SJSA1 (cell line): Measurements from ENCODE around the gene SNX24. TPM values are rescaled to one million over a fixed set of nuclear protein-coding genes. Genes with fewer than 3 reads are reported as not detected.

Experiments used
- DNase-seq, 2 experiments: peaks; one replicate each; pipeline ENCODE4 v3.0.0-alpha.2; 2015 to 2020; ENCODE audit warnings: low spot score in 2 of 2, low read depth in 1 of 2
- H3K27ac ChIP-seq: fragments of 250-450 bp; sonication (Bioruptor Pico); 2 replicates; pipeline ENCODE4 v1.5.1; 2020; ENCODE audit warnings: mild to moderate bottlenecking, moderate library complexity
- H3K27me3 ChIP-seq: fragments of 250-450 bp; sonication (Bioruptor Pico); replicated peaks from 2 replicates; pipeline ENCODE4 v1.5.1; 2020; ENCODE audit warnings: mild to moderate bottlenecking, moderate library complexity
- H3K36me3 ChIP-seq: fragments of 250-450 bp; sonication (Bioruptor Pico); 2 replicates; pipeline ENCODE4 v1.5.1; 2020; ENCODE audit warnings: mild to moderate bottlenecking
- H3K4me1 ChIP-seq: fragments of 250-450 bp; sonication (Bioruptor Pico); replicated peaks from 2 replicates; pipeline ENCODE4 v1.6.1; 2021; ENCODE audit warnings: mild to moderate bottlenecking
- H3K4me3 ChIP-seq: fragments of 250-450 bp; sonication (Bioruptor Pico); 2 replicates; pipeline ENCODE4 v1.5.1; 2020; ENCODE audit warnings: mild to moderate bottlenecking
- H3K9me3 ChIP-seq: fragments of 250-450 bp; sonication (Bioruptor Pico); replicated peaks from 2 replicates; pipeline ENCODE4 v1.5.1; 2020; ENCODE audit warnings: mild to moderate bottlenecking
- total RNA-seq: library from RNA; depleted of rRNA; stranded (reverse); fragments of >200 nt; shearing (Covaris generic); gene quantifications from 2 replicates; pipeline ENCODE4 v1.2.3, GENCODE V29; 2014; rRNA removed

Gene SNX24
- total RNA-seq, 1 experiment from 2014 or later, result 33.3 TPM

DNA sequence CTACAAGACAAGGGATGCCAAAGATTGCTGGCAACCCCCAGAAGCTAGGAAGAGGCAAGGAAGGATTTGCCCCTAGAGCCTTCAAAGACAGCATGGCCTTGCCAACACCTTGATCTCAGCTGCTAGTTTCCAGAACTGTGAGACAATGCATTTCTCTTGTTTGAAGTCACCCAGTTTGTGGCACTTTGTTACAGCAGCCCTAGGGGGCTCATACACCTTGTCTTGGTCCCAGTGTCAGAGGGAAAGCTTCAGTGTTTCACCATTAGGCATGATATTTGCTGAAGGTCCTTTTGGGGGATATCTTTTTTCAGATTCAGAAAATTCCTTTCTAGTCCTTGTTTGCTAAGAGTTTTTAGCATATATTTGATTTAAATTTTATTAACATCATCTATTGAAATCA lies 194.3 kb downstream of the SNX24 start:
- DNase-seq, result no peak
- Histone ChIP-seq H3K4me1 (peaks cover 12% of the 10 kb centered on the region), H3K4me3 (no peak overlapping the region), H3K9me3 (no peaks in the 10 kb centered on the region), H3K36me3 (peaks cover 5% of the 10 kb centered on the region; the same call in 1 of the 2 replicates), H3K27ac (no peak overlapping the region), H3K27me3 (no peaks in the 10 kb centered on the region)

DNA sequence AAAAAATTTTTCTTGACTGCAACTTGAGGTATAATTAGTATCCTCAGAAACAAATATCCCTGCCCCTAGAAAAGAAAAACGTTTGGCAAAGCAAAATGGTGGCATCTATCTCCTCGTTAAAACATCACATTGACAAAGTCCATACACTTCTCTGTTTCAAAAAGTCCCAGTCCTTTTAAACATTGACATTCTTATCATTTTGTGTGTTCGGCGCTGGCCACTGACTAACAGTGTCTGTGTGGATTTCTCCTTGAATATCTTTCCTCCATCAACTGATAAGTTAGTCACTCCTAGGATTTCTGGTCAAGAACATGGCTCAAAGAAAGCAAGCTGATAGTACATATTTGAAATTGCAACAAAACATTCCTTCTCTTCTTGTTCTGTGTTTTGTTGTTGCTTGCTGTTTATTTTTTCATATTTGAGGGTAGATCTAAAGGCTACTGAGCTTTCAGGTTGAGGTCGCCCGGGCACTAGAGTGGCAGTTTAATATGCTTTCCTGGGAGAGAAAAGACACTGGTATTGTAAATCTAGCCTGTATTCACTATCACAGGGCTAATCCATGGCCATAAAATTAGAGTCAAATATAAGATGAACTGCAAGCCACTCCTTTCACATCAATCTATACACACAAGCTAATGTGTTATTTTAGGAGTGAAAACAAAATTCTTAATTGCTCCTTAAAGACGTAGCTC lies 199.7 kb downstream of the SNX24 start:
- Histone ChIP-seq H3K36me3 (no peaks in the 10 kb centered on the region), H3K4me3 (no peak overlapping the region), H3K4me1 (no peaks in the 10 kb centered on the region; the same call in 1 of the 2 replicates), H3K27ac (no peak overlapping the region), H3K9me3 (no peaks in the 10 kb centered on the region), H3K27me3 (no peaks in the 10 kb centered on the region)
- peak in 1 of 2 experiments; percentile 14 for DNase-seq

DNA sequence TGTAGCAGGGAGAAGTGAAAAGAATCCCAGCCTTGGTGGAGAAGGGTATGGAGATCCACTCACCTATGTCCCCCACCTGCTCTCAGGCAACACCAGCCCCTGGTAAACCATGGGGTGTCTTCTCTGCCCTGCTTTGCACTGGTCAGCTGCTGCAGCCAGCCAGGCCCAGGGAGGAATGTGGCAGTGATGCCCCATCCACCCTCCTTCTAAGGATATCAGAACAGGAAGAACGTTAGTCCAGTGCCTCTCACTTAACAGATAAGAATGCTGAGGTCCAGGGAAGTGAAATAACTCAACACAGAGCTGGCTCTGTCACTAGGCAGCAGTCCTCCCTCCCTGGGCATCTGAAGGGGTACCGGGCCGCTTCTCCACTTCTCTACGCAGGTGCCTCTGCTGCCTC lies 200.8 kb downstream of the SNX24 start:
- H3K4me3 ChIP-seq, result no peak overlapping the region
- H3K36me3 ChIP-seq, result no peaks in the 10 kb centered on the region
- no peak for DNase-seq
- H3K27me3 ChIP-seq, result no peaks in the 10 kb centered on the region
- no peak overlapping the region for H3K27ac ChIP-seq
- H3K9me3 ChIP-seq, result no peaks in the 10 kb centered on the region
- H3K4me1 ChIP-seq, result no peaks in the 10 kb centered on the region; the same call in 1 of the 2 replicates

DNA sequence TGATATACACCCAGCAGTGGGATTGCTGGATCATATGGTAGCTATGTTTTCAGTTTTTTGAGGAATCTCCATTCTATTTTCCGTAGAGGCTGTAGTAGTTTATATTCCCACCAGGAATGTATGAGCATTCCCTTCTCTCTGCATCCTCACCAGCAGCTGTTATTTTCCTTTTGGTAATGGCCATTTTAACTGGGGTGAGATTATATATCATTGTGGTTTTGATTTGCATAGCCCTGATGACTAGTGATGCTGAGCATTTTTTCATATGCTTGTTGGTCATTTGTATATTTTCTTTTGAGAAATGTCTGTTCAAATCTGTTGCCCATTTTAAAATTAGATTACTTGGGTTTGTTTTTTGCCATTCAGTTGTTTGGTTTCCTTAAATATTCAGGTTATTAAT lies 202.3 kb downstream of the SNX24 start:
- Histone ChIP-seq H3K27ac (no peak overlapping the region), H3K4me3 (no peak overlapping the region), H3K9me3 (no peaks in the 10 kb centered on the region), H3K36me3 (no peaks in the 10 kb centered on the region), H3K27me3 (no peaks in the 10 kb centered on the region), H3K4me1 (no peaks in the 10 kb centered on the region; the same call in 1 of the 2 replicates)
- DNase-seq, result peak in 1 of 2 experiments; percentile 50

DNA sequence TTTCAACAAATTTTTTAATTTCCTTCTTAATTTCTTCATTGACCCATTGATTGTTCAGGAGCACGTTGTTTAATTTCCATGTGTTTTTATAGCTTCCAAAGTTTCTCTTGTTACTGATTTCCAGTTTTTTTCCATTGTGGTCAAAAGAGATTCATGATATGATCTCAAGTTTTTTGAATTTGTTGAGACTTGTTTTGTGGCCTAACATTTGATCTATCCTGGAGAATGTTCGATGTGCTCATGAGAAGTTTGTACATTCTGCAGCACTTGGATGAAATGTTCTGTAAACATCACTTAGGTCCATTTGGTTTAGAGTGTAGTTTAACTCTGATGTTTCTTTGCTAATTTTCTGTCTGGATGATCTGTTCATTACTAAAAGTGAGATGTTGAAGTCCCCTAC lies 205.8 kb downstream of the SNX24 start:
- no peaks in the 10 kb centered on the region; the same call in 1 of the 2 replicates for H3K9me3 ChIP-seq
- no peaks in the 10 kb centered on the region for H3K27me3 ChIP-seq
- no peaks in the 10 kb centered on the region; the same call in 1 of the 2 replicates for H3K36me3 ChIP-seq
- no peak overlapping the region for H3K27ac ChIP-seq
- DNase-seq, result no peak
- no peaks in the 10 kb centered on the region for H3K4me1 ChIP-seq
- no peak overlapping the region for H3K4me3 ChIP-seq

Other genes with a start within 250 kb of the SNX24 start
- gene SNX2, start 70.5 kb upstream of the SNX24 start, total RNA-seq, result 70.0 and 91.4 TPM in 2 replicates
- gene PPIC, start 191.1 kb downstream of the SNX24 start, total RNA-seq, result 131 and 133 TPM in 2 replicates
- gene PRDM6, start 243.6 kb downstream of the SNX24 start, total RNA-seq, result 1.5 and 2.4 TPM in 2 replicates